Measurements from ENCODE around the gene DYNLT4. TPM values are rescaled to one million over a fixed set of nuclear protein-coding genes. Genes with fewer than 3 reads are reported as not detected.
A peak's percentile ranks its signal among the peaks of the same experiment; 100 is the strongest.

Gene DYNLT4
- total and polyA plus RNA-seq, 2 of the 13 experiments (the other 11 are each of a cell fraction or from before 2014, with no cell fraction given): 0.77 TPM; not detected in 1

DNA sequence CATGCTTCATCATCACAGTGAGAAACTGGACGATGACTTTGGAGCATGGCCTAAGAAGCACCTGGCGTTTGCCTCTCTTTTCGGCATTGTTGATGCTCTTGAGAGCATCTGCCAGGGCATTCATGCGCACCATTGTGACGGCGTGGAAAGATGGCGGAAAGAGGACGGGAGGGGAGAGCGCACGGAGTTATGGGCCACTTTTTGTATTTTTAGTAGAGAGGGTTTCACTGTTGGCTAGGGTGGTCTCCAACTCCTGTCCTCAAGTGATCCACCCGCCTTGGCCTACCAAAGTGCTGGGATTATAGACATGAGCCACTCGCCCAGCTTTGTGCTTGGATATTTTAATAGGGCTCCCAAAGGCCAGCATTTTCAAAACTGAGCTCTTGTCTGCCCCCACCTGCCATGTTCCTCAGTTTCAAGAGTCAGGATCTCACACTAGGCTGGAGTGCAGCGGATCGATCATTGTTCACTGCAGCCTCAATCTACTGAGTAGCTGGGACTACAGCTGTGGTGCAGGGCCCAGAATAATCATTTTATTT, 26.5 kb downstream of the DYNLT4 start:
- ATAC-seq: no peak
- Histone ChIP-seq H3K27ac (ENCODE audit: extremely low read length, insufficient read depth, low read length) (no peak overlapping the region), H3K9ac (ENCODE audit: insufficient read depth, low read depth, low read length) (no peak overlapping the region), H3K36me3 (replicated peaks in 1 of 2; ENCODE audit: control insufficient read depth in 1 of 2, insufficient read depth in 2 of 2, low read length in 2 of 2) (peaks cover 12 to 24% of the 10 kb centered on the region in 2 experiments), H3K27me3 (ENCODE audit: control insufficient read depth in 1 of 2, insufficient read depth in 2 of 2, low read length in 2 of 2) (no peaks in the 10 kb centered on the region), H3K4me1 (ENCODE audit: insufficient read depth, low read length) (peaks cover 51% of the 10 kb centered on the region), H3K4me3 (replicated peaks in 1 of 3; ENCODE audit: insufficient read depth in 1 of 3, low read depth in 2 of 3, low read length in 3 of 3) (no peak overlapping the region), H3K9me3 (ENCODE audit: low read length) (no peaks in the 10 kb centered on the region), H4K20me1 (ENCODE audit: insufficient read depth, low read length) (peaks cover 36% of the 10 kb centered on the region), H3K4me2 (ENCODE audit: low read depth, low read length) (no peak overlapping the region), H3K79me2 (ENCODE audit: insufficient read depth, low read length) (peaks cover 30% of the 10 kb centered on the region), H2AFZ (ENCODE audit: low read length) (no peak overlapping the region)
- 97% methylated on average over 14 of the region's 14 CpGs for WGBS (ENCODE audit: low lambda C conversion rate)
- BruUV-seq (replicated peaks): no TSS peak
- no peak for FAIRE-seq
- DNase-seq (ENCODE audit: low spot score): no peak
- TF ChIP-seq ZNF430 (CRISPR knock-in tag; IDR thresholded peaks at IDR 0.05): no peak
- TF ChIP-seq, protein P1, sequence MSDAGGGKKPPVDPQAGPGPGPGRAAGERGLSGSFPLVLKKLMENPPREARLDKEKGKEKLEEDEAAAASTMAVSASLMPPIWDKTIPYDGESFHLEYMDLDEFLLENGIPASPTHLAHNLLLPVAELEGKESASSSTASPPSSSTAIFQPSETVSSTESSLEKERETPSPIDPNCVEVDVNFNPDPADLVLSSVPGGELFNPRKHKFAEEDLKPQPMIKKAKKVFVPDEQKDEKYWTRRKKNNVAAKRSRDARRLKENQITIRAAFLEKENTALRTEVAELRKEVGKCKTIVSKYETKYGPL (CRISPR knock-in tag; IDR thresholded peaks at IDR 0.05): no peak
- TF ChIP-seq ZBTB38 (CRISPR knock-in tag; IDR thresholded peaks at IDR 0.05): peak; percentile 43
- TF ChIP-seq, protein P2, sequence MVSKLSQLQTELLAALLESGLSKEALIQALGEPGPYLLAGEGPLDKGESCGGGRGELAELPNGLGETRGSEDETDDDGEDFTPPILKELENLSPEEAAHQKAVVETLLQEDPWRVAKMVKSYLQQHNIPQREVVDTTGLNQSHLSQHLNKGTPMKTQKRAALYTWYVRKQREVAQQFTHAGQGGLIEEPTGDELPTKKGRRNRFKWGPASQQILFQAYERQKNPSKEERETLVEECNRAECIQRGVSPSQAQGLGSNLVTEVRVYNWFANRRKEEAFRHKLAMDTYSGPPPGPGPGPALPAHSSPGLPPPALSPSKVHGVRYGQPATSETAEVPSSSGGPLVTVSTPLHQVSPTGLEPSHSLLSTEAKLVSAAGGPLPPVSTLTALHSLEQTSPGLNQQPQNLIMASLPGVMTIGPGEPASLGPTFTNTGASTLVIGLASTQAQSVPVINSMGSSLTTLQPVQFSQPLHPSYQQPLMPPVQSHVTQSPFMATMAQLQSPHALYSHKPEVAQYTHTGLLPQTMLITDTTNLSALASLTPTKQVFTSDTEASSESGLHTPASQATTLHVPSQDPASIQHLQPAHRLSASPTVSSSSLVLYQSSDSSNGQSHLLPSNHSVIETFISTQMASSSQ (IDR thresholded peaks at IDR 0.05; ENCODE audit: low read depth): no peak
- TF ChIP-seq, protein P2 (CRISPR knock-in tag; IDR thresholded peaks at IDR 0.05; ENCODE audit: borderline replicate concordance): no peak
- TF ChIP-seq, protein P3, sequence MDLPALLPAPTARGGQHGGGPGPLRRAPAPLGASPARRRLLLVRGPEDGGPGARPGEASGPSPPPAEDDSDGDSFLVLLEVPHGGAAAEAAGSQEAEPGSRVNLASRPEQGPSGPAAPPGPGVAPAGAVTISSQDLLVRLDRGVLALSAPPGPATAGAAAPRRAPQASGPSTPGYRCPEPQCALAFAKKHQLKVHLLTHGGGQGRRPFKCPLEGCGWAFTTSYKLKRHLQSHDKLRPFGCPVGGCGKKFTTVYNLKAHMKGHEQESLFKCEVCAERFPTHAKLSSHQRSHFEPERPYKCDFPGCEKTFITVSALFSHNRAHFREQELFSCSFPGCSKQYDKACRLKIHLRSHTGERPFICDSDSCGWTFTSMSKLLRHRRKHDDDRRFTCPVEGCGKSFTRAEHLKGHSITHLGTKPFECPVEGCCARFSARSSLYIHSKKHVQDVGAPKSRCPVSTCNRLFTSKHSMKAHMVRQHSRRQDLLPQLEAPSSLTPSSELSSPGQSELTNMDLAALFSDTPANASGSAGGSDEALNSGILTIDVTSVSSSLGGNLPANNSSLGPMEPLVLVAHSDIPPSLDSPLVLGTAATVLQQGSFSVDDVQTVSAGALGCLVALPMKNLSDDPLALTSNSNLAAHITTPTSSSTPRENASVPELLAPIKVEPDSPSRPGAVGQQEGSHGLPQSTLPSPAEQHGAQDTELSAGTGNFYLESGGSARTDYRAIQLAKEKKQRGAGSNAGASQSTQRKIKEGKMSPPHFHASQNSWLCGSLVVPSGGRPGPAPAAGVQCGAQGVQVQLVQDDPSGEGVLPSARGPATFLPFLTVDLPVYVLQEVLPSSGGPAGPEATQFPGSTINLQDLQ (CRISPR knock-in tag; IDR thresholded peaks at IDR 0.05): 0 out of 2 replicates have a peak, but pooled peaks have one; percentile 52
- TF ChIP-seq MBD4 (IDR thresholded peaks at IDR 0.05; ENCODE audit: borderline replicate concordance, low read length): 0 out of 2 replicates have a peak, but pooled peaks have one; percentile 12
- TF ChIP-seq POLR2A (IDR thresholded peaks at IDR 0.05; ENCODE audit: insufficient read depth in 1 of 2, low read depth in 2 of 2, low read length in 2 of 2): peak; percentile 26 to 56; a peak in 2 of 4 replicates
- TF ChIP-seq ZNF839 (CRISPR knock-in tag; IDR thresholded peaks at IDR 0.05; ENCODE audit: borderline replicate concordance): no peak
- TF ChIP-seq PAF1 (CRISPR knock-in tag; IDR thresholded peaks at IDR 0.05): 0 out of 2 replicates have a peak, but pooled peaks have one; percentile 46
- TF ChIP-seq TEAD3 (CRISPR knock-in tag; optimal IDR thresholded peaks at IDR 0.05; ENCODE audit: borderline replicate concordance): peak; percentile 14
- 0 out of 2 replicates have a peak, but pooled peaks have one; percentile 42 for TF ChIP-seq POLR2AphosphoS5 (IDR thresholded peaks at IDR 0.05; ENCODE audit: low read depth, low read length)
- no peak for TF ChIP-seq NCOA1 (CRISPR knock-in tag; IDR thresholded peaks at IDR 0.05)
- peak; percentile 59 for TF ChIP-seq POLR2G (IDR thresholded peaks at IDR 0.05; ENCODE audit: low read depth, low read length)
- TF ChIP-seq RBM22 (optimal IDR thresholded peaks at IDR 0.05; ENCODE audit: low read length): peak; percentile 82
- 0 out of 2 replicates have a peak, but pooled peaks have one; percentile 1 for TF ChIP-seq PRMT3 (CRISPR knock-in tag; IDR thresholded peaks at IDR 0.05; ENCODE audit: borderline replicate concordance, low read depth)
- peak; percentile 79; the same call in 1 of the 2 replicates for TF ChIP-seq POLR2AphosphoS2 (IDR thresholded peaks at IDR 0.05; ENCODE audit: low read depth, low read length)
- ChIA-PET POLR2A (interaction anchor here (0.9 to 2.6 kb wide), 8 partner anchors 19 to 523 kb away, joined by 3 to 14 read pairs (median 6); partner anchors contain the start of genes BTBD19, DYNLT4, PLK3 and RNU5D-1), CTCF (ENCODE audit: low intra/inter-chr PET ratio, low total read pairs) (no interaction called here)
- intact Hi-C loops (cut with micrococcal nuclease; ENCODE audit: unreplicated experiment): loop anchor here (5.0 kb wide), 2 partner anchors 37 to 48 kb away; partner anchors contain the start of gene RNU5D-1
- in situ Hi-C loops (cut with HindIII; ENCODE audit: extremely low pct_ligation_motif_present, low pct_unique_long_range_greater_than_20kb): no loop called here
